Liver (tissue), 9 donors: ENCODE data around the gene ZNF468. TPM values are rescaled to one million over a fixed set of nuclear protein-coding genes. Genes with fewer than 3 reads are reported as not detected.

Source experiments
- DNase-seq: peaks from one replicate; pipeline ENCODE4 v3.0.0-alpha.2; 2017; ENCODE audit warnings: low spot score
- H3K27ac ChIP-seq, 2 donors: one replicate each; pipeline ENCODE4 v1.7.0; 2013; ENCODE audit warnings: inconsistent platforms in 2 of 2, low read length in 2 of 2, control low read depth in 1 of 2, low read depth in 1 of 2, mild to moderate bottlenecking in 1 of 2
- H3K27me3 ChIP-seq, 4 donors: one replicate each; pipeline versions ENCODE4 v1.6.1 to v1.7.0; 2013; ENCODE audit warnings: low read length in 3 of 4, inconsistent platforms in 1 of 4, mild to moderate bottlenecking in 1 of 4, moderate library complexity in 1 of 4; ENCODE audit not compliant: control insufficient read depth in 4 of 4, insufficient read depth in 4 of 4
- H3K36me3 ChIP-seq, 4 donors: one replicate each; pipeline versions ENCODE4 v1.6.1 to v1.7.0; 2013; ENCODE audit warnings: low read length in 3 of 4, mild to moderate bottlenecking in 3 of 4, low read depth in 1 of 4, moderate library complexity in 1 of 4; ENCODE audit not compliant: control insufficient read depth in 4 of 4, insufficient read depth in 3 of 4
- H3K4me1 ChIP-seq, 4 donors: one replicate each; pipeline versions ENCODE4 v1.6.1 to v1.7.0; 2013; ENCODE audit warnings: low read length in 3 of 4, mild to moderate bottlenecking in 3 of 4, moderate library complexity in 1 of 4; ENCODE audit not compliant: control insufficient read depth in 4 of 4, insufficient read depth in 4 of 4
- H3K4me3 ChIP-seq, 3 donors: one replicate each; pipeline versions ENCODE4 v1.6.1 to v1.7.0; 2013; ENCODE audit warnings: low read length in 3 of 3, control low read depth in 1 of 3, low read depth in 1 of 3, mild to moderate bottlenecking in 1 of 3
- H3K9ac ChIP-seq, 2 donors: one replicate each; pipeline ENCODE4 v1.7.0; 2013; ENCODE audit warnings: low read length in 2 of 2, mild to moderate bottlenecking in 2 of 2, moderate library complexity in 2 of 2, control low read depth in 1 of 2, low read depth in 1 of 2
- H3K9me3 ChIP-seq, 4 donors: one replicate each; pipeline versions ENCODE4 v1.6.1 to v1.7.0; 2013; ENCODE audit warnings: low read length in 3 of 4; ENCODE audit not compliant: control insufficient read depth in 4 of 4
- EGR1 ChIP-seq, 2 donors: IDR thresholded peaks; 2 replicates each; pipeline ENCODE4 v1.6.1; 2016 to 2018; ENCODE audit warnings: antibody characterized with exemption in 2 of 2, low read depth in 2 of 2
- FOXA1 ChIP-seq: IDR thresholded peaks from 2 replicates; pipeline ENCODE4 v1.6.1; 2016; ENCODE audit warnings: antibody characterized with exemption
- FOXA2 ChIP-seq: IDR thresholded peaks from 2 replicates; pipeline ENCODE4 v1.6.1; 2016; ENCODE audit warnings: antibody characterized with exemption
- GABPA ChIP-seq, 2 donors: IDR thresholded peaks in 1 of 2; conservative IDR thresholded peaks in 1 of 2; 2 replicates each; pipeline ENCODE4 v1.6.1; 2016; ENCODE audit warnings: antibody characterized with exemption in 2 of 2, mild to moderate bottlenecking in 1 of 2, moderate library complexity in 1 of 2
- HNF4A ChIP-seq, 2 donors: conservative IDR thresholded peaks; 2 replicates each; pipeline ENCODE4 v1.6.1; 2016; ENCODE audit warnings: antibody characterized with exemption in 2 of 2, mild to moderate bottlenecking in 2 of 2
- HNF4G ChIP-seq: IDR thresholded peaks from 2 replicates; pipeline ENCODE4 v1.6.1; 2016; ENCODE audit warnings: antibody characterized with exemption
- JUND ChIP-seq, 2 donors: IDR thresholded peaks; 2 replicates each; pipeline ENCODE4 v1.6.1; 2016; ENCODE audit warnings: antibody characterized with exemption in 2 of 2
- NR2F2 ChIP-seq: IDR thresholded peaks from 2 replicates; pipeline ENCODE4 v1.6.1; 2016; ENCODE audit warnings: antibody characterized with exemption
- RAD21 ChIP-seq, 2 donors: IDR thresholded peaks; 2 replicates each; pipeline ENCODE4 v1.6.1; 2016; ENCODE audit warnings: antibody characterized with exemption in 2 of 2, mild to moderate bottlenecking in 2 of 2
- RXRA ChIP-seq, 2 donors: IDR thresholded peaks; 2 replicates each; pipeline ENCODE4 v1.6.1; 2017 to 2018; ENCODE audit warnings: antibody characterized with exemption in 2 of 2, mild to moderate bottlenecking in 1 of 2
- SP1 ChIP-seq: IDR thresholded peaks from 2 replicates; pipeline ENCODE4 v1.6.1; 2018; ENCODE audit warnings: antibody characterized with exemption, mild to moderate bottlenecking
- TAF1 ChIP-seq: conservative IDR thresholded peaks from 2 replicates; pipeline ENCODE4 v1.6.1; 2016; ENCODE audit warnings: antibody characterized with exemption, mild to moderate bottlenecking
- YY1 ChIP-seq: IDR thresholded peaks from 2 replicates; pipeline ENCODE4 v1.6.1; 2016; ENCODE audit warnings: antibody characterized with exemption, mild to moderate bottlenecking
- WGBS: extraction: QIAGEN DNeasy Blood & Tissue Kit; methylation state at CpG from one replicate; pipeline ENCODE4 v1.1.7; 2013; 5-methylcytosine and 5-hydroxymethylcytosine counted together
- polyA plus RNA-seq, 2 donors: library from polyadenylated mRNA; stranded (reverse) in 1 of 2; unstranded in 1 of 2; fragments of 200-250 nt in 1 of 2; fragments of >200 nt in 1 of 2; fragmentation: Nextera tagmentation in 1 of 2; extraction: Ambion mirVana in 1 of 2; gene quantifications; one replicate each; pipeline versions ENCODE4 v1.2.1 to v1.2.3, GENCODE V29; 2013 to 2015
- total RNA-seq, 2 donors: library from RNA; depleted of rRNA; stranded (reverse); fragments of >200 nt; gene quantifications; one replicate each; pipeline ENCODE4 v1.2.3, GENCODE V29; 2014
- TF ChIP-seq, protein P1 (sequence below): IDR thresholded peaks from 2 replicates; pipeline ENCODE4 v1.6.1; 2016; ENCODE audit warnings: antibody characterized with exemption
- TF ChIP-seq, protein P2 (sequence below): IDR thresholded peaks from 2 replicates; pipeline ENCODE4 v1.6.1; 2016; ENCODE audit warnings: antibody characterized with exemption
- TF ChIP-seq, protein P3 (sequence below): IDR thresholded peaks from 2 replicates; pipeline ENCODE4 v1.6.1; 2016; ENCODE audit warnings: antibody characterized with exemption
- TF ChIP-seq, protein P4 (sequence below): fragments of 150-350 bp; IDR thresholded peaks from 2 replicates; pipeline ENCODE4 v1.5.1; 2017; ENCODE audit warnings: improper control_type of control experiment, low read depth, low read length; ENCODE audit not compliant: missing input control
- TF ChIP-seq, protein P5 (sequence below): IDR thresholded peaks from 2 replicates; pipeline ENCODE4 v1.6.1; 2016; ENCODE audit warnings: antibody characterized with exemption, mild to moderate bottlenecking
- donor health status: healthy.
- donor health status: healthy.
- donor health status: healthy.
- donor health status: healthy.
- donor health status: healthy.

Gene ZNF468
- total and polyA plus RNA-seq, 4 donors = 2.1 to 15.1 (median 5.2) TPM

DNA sequence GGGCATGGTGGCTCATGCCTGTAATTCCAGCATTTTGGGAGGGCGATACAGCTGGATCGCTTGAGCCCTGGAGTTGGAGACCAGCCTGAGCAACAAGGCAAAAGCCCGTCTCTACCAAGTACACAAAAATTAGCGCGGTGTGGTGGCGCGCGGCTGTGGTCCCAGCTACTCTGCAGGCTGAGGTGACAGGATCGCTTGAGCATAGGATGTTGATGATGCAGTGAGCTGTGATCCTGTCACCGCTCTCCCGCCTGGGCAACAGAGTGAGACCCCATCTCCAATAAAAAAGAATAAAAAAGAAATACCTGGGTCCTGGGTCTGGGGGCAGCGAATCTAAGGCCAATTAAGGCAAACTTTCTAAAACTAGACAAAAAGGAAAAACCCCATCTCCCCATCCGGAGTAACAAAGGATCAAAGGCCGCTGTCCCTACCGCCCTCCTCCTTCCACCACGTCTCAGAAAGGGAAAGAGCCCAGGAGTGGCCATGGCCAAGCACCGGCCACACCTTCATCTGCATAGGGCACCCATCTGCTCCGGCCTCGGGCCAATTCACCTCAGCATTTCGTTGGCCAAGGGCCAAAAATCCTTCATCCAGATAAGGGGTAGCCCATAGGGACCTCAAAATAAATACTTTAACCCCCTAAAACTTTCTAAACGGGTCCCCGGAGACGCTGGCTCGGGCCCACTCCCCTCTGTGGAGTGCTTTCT is 39.2 kb upstream of the ZNF468 start:
- no peaks in the 10 kb centered on the region for H3K36me3 ChIP-seq
- 45% methylated on average over 24 of the region's 24 CpGs for WGBS
- TF ChIP-seq, protein P1, sequence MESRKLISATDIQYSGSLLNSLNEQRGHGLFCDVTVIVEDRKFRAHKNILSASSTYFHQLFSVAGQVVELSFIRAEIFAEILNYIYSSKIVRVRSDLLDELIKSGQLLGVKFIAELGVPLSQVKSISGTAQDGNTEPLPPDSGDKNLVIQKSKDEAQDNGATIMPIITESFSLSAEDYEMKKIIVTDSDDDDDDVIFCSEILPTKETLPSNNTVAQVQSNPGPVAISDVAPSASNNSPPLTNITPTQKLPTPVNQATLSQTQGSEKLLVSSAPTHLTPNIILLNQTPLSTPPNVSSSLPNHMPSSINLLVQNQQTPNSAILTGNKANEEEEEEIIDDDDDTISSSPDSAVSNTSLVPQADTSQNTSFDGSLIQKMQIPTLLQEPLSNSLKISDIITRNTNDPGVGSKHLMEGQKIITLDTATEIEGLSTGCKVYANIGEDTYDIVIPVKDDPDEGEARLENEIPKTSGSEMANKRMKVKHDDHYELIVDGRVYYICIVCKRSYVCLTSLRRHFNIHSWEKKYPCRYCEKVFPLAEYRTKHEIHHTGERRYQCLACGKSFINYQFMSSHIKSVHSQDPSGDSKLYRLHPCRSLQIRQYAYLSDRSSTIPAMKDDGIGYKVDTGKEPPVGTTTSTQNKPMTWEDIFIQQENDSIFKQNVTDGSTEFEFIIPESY = no peak
- TF ChIP-seq YY1 (no peak), HNF4G (no peak), HNF4A (conservative IDR thresholded peaks at IDR 0.05) (no peak), GABPA (IDR thresholded peaks at IDR 0.05 in 1 of 2, conservative IDR thresholded peaks at IDR 0.05 in 1 of 2) (no peak), FOXA2 (no peak), RXRA (IDR thresholded peaks at IDR 0.05) (no peak), RAD21 (IDR thresholded peaks at IDR 0.05) (no peak), NR2F2 (no peak), TAF1 (no peak), FOXA1 (no peak), EGR1 (IDR thresholded peaks at IDR 0.05; ENCODE audit: low read depth in 2 of 2) (no peak), JUND (IDR thresholded peaks at IDR 0.05) (no peak), SP1 (no peak)
- TF ChIP-seq, protein P2, sequence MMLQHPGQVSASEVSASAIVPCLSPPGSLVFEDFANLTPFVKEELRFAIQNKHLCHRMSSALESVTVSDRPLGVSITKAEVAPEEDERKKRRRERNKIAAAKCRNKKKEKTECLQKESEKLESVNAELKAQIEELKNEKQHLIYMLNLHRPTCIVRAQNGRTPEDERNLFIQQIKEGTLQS = no peak
- TF ChIP-seq, protein P3, sequence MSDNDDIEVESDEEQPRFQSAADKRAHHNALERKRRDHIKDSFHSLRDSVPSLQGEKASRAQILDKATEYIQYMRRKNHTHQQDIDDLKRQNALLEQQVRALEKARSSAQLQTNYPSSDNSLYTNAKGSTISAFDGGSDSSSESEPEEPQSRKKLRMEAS = no peak
- TF ChIP-seq, protein P4, sequence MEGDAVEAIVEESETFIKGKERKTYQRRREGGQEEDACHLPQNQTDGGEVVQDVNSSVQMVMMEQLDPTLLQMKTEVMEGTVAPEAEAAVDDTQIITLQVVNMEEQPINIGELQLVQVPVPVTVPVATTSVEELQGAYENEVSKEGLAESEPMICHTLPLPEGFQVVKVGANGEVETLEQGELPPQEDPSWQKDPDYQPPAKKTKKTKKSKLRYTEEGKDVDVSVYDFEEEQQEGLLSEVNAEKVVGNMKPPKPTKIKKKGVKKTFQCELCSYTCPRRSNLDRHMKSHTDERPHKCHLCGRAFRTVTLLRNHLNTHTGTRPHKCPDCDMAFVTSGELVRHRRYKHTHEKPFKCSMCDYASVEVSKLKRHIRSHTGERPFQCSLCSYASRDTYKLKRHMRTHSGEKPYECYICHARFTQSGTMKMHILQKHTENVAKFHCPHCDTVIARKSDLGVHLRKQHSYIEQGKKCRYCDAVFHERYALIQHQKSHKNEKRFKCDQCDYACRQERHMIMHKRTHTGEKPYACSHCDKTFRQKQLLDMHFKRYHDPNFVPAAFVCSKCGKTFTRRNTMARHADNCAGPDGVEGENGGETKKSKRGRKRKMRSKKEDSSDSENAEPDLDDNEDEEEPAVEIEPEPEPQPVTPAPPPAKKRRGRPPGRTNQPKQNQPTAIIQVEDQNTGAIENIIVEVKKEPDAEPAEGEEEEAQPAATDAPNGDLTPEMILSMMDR = no peak
- TF ChIP-seq, protein P5, sequence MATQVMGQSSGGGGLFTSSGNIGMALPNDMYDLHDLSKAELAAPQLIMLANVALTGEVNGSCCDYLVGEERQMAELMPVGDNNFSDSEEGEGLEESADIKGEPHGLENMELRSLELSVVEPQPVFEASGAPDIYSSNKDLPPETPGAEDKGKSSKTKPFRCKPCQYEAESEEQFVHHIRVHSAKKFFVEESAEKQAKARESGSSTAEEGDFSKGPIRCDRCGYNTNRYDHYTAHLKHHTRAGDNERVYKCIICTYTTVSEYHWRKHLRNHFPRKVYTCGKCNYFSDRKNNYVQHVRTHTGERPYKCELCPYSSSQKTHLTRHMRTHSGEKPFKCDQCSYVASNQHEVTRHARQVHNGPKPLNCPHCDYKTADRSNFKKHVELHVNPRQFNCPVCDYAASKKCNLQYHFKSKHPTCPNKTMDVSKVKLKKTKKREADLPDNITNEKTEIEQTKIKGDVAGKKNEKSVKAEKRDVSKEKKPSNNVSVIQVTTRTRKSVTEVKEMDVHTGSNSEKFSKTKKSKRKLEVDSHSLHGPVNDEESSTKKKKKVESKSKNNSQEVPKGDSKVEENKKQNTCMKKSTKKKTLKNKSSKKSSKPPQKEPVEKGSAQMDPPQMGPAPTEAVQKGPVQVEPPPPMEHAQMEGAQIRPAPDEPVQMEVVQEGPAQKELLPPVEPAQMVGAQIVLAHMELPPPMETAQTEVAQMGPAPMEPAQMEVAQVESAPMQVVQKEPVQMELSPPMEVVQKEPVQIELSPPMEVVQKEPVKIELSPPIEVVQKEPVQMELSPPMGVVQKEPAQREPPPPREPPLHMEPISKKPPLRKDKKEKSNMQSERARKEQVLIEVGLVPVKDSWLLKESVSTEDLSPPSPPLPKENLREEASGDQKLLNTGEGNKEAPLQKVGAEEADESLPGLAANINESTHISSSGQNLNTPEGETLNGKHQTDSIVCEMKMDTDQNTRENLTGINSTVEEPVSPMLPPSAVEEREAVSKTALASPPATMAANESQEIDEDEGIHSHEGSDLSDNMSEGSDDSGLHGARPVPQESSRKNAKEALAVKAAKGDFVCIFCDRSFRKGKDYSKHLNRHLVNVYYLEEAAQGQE = no peak
- H3K27ac ChIP-seq = peak overlapping the region; percentile 31 to 61
- H3K27me3 ChIP-seq = no peaks in the 10 kb centered on the region
- no peak for DNase-seq
- H3K9ac ChIP-seq = no peak overlapping the region
- peaks cover 0 to 4% (median 0%) of the 10 kb centered on the region in 4 donors for H3K4me1 ChIP-seq
- H3K9me3 ChIP-seq = peaks cover 1 to 9% (median 5%) of the 10 kb centered on the region in 4 donors
- peak overlapping the region; percentile 3 to 63 (median 54) for H3K4me3 ChIP-seq
